WTC11 (cell line): ENCODE measurements around the gene RBM20. TPM values are rescaled to one million over a fixed set of nuclear protein-coding genes. Genes with fewer than 3 reads are reported as not detected.

Source experiments
- ATAC-seq: fragments of 200-7000 bp; cut with Tn5 transposase; 2 replicates; pipeline ENCODE4 v1.10.0; 2021; ENCODE audit warnings: mild to moderate bottlenecking, moderate library complexity
- CTCF ChIA-PET: fragments of 300-600 bp; sonication (Branson Sonifier 250); formaldehyde crosslinking; loops from one replicate; lab custom pipeline; 2021; ENCODE audit warnings: antibody characterized with exemption; lab: Charles Lee
- POLR2A ChIA-PET: fragments of 350-600 bp; sonication (Branson Sonifier 250); formaldehyde crosslinking; loops from one replicate; lab custom pipeline; 2021; ENCODE audit warnings: antibody characterized with exemption; lab: Charles Lee
- DNase-seq: peaks from one replicate; pipeline ENCODE4 v3.0.0; 2021; ENCODE audit warnings: low spot score
- H3K27ac Mint-ChIP-seq: 2 replicates; pipeline ENCODE4 v1.8.0; 2021; ENCODE audit warnings: mixed read lengths
- H3K27me3 Mint-ChIP-seq: 2 replicates; pipeline ENCODE4 v1.8.0; 2021; ENCODE audit warnings: low read depth, mild to moderate bottlenecking, moderate library complexity, mixed read lengths
- H3K36me3 Mint-ChIP-seq: 2 replicates; pipeline ENCODE4 v1.8.0; 2021; ENCODE audit warnings: mixed read lengths
- H3K4me1 Mint-ChIP-seq: 2 replicates; pipeline ENCODE4 v1.8.0; 2022; ENCODE audit warnings: mixed read lengths
- H3K4me3 Mint-ChIP-seq: 2 replicates; pipeline ENCODE4 v1.8.0; 2021; ENCODE audit warnings: mild to moderate bottlenecking, moderate library complexity, mixed read lengths
- H3K9me3 Mint-ChIP-seq: 2 replicates; pipeline ENCODE4 v1.8.0; 2021; ENCODE audit warnings: mixed read lengths
- CBFB ChIP-seq: sonication (generic); formaldehyde crosslinking; IDR thresholded peaks from 2 replicates; pipeline ENCODE4 v1.8.1; 2022; ENCODE audit warnings: mild to moderate bottlenecking, low read depth, missing genetic modification reagents
- EMX1 ChIP-seq: fragments of 250-450 bp; sonication (Bioruptor Pico); IDR thresholded peaks from 2 replicates; pipeline ENCODE4 v1.8.0; 2021; ENCODE audit warnings: mild to moderate bottlenecking
- ESRRA ChIP-seq: sonication (generic); formaldehyde crosslinking; IDR thresholded peaks from 2 replicates; pipeline ENCODE4 v1.8.1; 2022; ENCODE audit warnings: mild to moderate bottlenecking, missing genetic modification reagents, borderline replicate concordance
- IRF2 ChIP-seq: sonication (generic); formaldehyde crosslinking; IDR thresholded peaks from 2 replicates; pipeline ENCODE4 v1.8.0; 2022; ENCODE audit warnings: low read depth, missing genetic modification reagents, borderline replicate concordance
- PRRX2 ChIP-seq: fragments of 250-450 bp; sonication (Bioruptor Pico); IDR thresholded peaks from 2 replicates; pipeline ENCODE4 v1.8.0; 2021; ENCODE audit warnings: mild to moderate bottlenecking
- TEAD1 ChIP-seq: sonication (generic); formaldehyde crosslinking; IDR thresholded peaks from 2 replicates; pipeline ENCODE4 v1.8.0; 2022; ENCODE audit warnings: mild to moderate bottlenecking, missing genetic modification reagents
- TP53 ChIP-seq: sonication (generic); formaldehyde crosslinking; IDR thresholded peaks from 2 replicates; pipeline ENCODE4 v1.8.1; 2023; ENCODE audit warnings: mild to moderate bottlenecking, missing genetic modification reagents
- ZNF423 ChIP-seq: fragments of 250-450 bp; sonication (Bioruptor Pico); IDR thresholded peaks from 2 replicates; pipeline ENCODE4 v2.1.2; 2022; ENCODE audit warnings: mild to moderate bottlenecking, moderate library complexity
- total RNA-seq: library from RNA; stranded (reverse); gene quantifications from 3 replicates; pipeline ENCODE4 v1.2.3, GENCODE V29; 2021
- TF ChIP-seq, protein P1 (sequence below): fragments of 250-450 bp; sonication (Bioruptor Pico); IDR thresholded peaks from 2 replicates; pipeline ENCODE4 v1.9.0; 2021; ENCODE audit warnings: mild to moderate bottlenecking
- TF ChIP-seq, protein P2 (sequence below): sonication (generic); formaldehyde crosslinking; IDR thresholded peaks from 2 replicates; pipeline ENCODE4 v1.8.0; 2022; ENCODE audit warnings: missing genetic modification reagents
- TF ChIP-seq, protein P3 (sequence below): sonication (generic); formaldehyde crosslinking; IDR thresholded peaks from 2 replicates; pipeline ENCODE4 v1.8.0; 2023; ENCODE audit warnings: missing genetic modification reagents, mild to moderate bottlenecking, borderline replicate concordance
- TF ChIP-seq, protein P4 (sequence below): sonication (generic); formaldehyde crosslinking; IDR thresholded peaks from 2 replicates; pipeline ENCODE4 v1.8.1; 2022; ENCODE audit warnings: mild to moderate bottlenecking, missing genetic modification reagents, moderate library complexity, borderline replicate concordance

RBM20 gene
- total RNA-seq, 1 experiment from 2014 or later: 0.52 TPM

DNA sequence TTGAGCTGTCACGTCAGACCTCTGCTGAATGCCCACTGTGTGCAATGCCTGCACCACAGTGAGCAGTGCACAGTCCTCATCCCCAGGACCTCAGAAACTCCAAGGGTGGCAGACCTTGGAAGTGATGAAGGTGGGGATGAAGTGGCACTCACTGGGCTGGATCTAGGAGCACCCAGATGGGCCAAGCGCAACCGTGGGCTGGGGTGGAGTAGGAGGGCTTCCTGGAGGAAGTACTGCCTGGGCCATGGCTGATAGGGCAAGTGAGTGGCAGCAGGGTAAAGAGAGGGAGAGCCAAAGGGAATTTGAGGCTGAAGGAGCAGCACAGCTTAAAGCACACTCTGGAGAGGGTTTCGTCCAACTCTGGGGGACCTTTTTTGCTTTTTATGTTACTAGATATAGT is 52.3 kb downstream of the RBM20 start:
- Mint-ChIP-seq H3K9me3 (peaks cover 13% of the 10 kb centered on the region), H3K36me3 (peaks cover 13% of the 10 kb centered on the region), H3K4me1 (peaks cover 17% of the 10 kb centered on the region), H3K27me3 (no peaks in the 10 kb centered on the region; the same call in 1 of the 2 replicates), H3K4me3 (no peak overlapping the region), H3K27ac (no peak overlapping the region)
- POLR2A ChIA-PET: interaction anchor here (0.6 kb wide), 1 partner anchor 261 kb away, joined by 3 read pairs; no protein-coding TSS in a partner anchor
- no peak for ATAC-seq
- no peak for DNase-seq
- CTCF ChIA-PET: no interaction called here
- no peak for TF ChIP-seq ESRRA (CRISPR knock-in tag)
- TF ChIP-seq, protein P1, sequence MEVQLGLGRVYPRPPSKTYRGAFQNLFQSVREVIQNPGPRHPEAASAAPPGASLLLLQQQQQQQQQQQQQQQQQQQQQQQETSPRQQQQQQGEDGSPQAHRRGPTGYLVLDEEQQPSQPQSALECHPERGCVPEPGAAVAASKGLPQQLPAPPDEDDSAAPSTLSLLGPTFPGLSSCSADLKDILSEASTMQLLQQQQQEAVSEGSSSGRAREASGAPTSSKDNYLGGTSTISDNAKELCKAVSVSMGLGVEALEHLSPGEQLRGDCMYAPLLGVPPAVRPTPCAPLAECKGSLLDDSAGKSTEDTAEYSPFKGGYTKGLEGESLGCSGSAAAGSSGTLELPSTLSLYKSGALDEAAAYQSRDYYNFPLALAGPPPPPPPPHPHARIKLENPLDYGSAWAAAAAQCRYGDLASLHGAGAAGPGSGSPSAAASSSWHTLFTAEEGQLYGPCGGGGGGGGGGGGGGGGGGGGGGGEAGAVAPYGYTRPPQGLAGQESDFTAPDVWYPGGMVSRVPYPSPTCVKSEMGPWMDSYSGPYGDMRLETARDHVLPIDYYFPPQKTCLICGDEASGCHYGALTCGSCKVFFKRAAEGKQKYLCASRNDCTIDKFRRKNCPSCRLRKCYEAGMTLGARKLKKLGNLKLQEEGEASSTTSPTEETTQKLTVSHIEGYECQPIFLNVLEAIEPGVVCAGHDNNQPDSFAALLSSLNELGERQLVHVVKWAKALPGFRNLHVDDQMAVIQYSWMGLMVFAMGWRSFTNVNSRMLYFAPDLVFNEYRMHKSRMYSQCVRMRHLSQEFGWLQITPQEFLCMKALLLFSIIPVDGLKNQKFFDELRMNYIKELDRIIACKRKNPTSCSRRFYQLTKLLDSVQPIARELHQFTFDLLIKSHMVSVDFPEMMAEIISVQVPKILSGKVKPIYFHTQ (CRISPR knock-in tag): no peak
- TF ChIP-seq IRF2 (CRISPR knock-in tag): no peak

DNA sequence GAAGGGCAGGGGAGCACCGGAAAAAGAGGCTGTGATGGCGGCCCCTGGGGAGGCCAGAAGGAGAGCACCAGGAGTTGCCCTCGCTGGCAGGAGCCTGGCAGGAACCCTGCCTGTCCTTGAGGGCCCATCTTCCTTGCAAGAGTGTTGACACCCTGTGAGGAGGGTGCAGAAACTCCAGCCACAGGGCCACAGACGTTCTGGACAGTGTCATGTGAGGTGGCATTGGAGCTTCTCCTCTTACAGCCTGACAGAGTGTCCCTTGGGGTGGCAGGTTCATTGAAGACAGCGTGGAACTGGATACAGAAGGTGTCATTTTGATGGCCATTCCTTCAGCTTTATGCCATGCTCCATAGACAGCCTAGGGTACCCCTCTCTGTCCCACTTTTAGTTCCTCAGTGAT is 54.2 kb downstream of the RBM20 start:
- ChIA-PET CTCF (no interaction called here), POLR2A (no interaction called here)
- H3K4me1 Mint-ChIP-seq: peaks cover 16% of the 10 kb centered on the region
- ATAC-seq (no peak), DNase-seq (no peak)
- no peak overlapping the region for H3K4me3 Mint-ChIP-seq
- H3K36me3 Mint-ChIP-seq: no peaks in the 10 kb centered on the region
- H3K27me3 Mint-ChIP-seq: no peaks in the 10 kb centered on the region
- TF ChIP-seq CBFB (CRISPR knock-in tag) (no peak), ZNF423 (no peak)
- no peaks in the 10 kb centered on the region for H3K9me3 Mint-ChIP-seq
- H3K27ac Mint-ChIP-seq: no peak overlapping the region

DNA sequence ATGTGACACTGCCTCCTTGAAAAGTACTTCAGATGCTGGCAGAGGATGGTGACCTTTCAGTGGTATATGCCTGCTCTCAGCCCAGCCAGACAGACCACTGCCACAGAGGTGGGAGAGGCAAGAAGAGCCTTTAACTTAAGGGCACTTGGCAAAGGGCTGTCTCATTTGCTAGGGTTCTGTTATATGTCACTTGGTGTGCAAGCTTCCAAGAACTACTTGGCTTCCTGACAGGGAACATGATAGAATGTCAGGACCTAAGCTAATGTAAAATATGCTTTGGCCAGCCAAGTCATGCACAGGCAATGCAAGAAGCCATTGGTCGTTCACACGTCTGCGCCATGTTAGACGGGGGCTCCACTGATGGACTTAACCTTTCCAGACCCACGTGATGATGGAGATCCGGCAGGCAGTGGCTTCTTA is 54.7 kb downstream of the RBM20 start:
- ATAC-seq (no peak), DNase-seq (no peak)
- H3K4me3 Mint-ChIP-seq: no peak overlapping the region
- no peaks in the 10 kb centered on the region for H3K36me3 Mint-ChIP-seq
- no peaks in the 10 kb centered on the region for H3K27me3 Mint-ChIP-seq
- ChIA-PET CTCF (no interaction called here), POLR2A (no interaction called here)
- H3K4me1 Mint-ChIP-seq: peaks cover 15% of the 10 kb centered on the region
- TF ChIP-seq EMX1 (CRISPR knock-in tag): no peak
- no peak for TF ChIP-seq PRRX2 (CRISPR knock-in tag)
- TF ChIP-seq, protein P2, sequence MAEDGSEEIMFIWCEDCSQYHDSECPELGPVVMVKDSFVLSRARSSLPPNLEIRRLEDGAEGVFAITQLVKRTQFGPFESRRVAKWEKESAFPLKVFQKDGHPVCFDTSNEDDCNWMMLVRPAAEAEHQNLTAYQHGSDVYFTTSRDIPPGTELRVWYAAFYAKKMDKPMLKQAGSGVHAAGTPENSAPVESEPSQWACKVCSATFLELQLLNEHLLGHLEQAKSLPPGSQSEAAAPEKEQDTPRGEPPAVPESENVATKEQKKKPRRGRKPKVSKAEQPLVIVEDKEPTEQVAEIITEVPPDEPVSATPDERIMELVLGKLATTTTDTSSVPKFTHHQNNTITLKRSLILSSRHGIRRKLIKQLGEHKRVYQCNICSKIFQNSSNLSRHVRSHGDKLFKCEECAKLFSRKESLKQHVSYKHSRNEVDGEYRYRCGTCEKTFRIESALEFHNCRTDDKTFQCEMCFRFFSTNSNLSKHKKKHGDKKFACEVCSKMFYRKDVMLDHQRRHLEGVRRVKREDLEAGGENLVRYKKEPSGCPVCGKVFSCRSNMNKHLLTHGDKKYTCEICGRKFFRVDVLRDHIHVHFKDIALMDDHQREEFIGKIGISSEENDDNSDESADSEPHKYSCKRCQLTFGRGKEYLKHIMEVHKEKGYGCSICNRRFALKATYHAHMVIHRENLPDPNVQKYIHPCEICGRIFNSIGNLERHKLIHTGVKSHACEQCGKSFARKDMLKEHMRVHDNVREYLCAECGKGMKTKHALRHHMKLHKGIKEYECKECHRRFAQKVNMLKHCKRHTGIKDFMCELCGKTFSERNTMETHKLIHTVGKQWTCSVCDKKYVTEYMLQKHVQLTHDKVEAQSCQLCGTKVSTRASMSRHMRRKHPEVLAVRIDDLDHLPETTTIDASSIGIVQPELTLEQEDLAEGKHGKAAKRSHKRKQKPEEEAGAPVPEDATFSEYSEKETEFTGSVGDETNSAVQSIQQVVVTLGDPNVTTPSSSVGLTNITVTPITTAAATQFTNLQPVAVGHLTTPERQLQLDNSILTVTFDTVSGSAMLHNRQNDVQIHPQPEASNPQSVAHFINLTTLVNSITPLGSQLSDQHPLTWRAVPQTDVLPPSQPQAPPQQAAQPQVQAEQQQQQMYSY (CRISPR knock-in tag): no peak
- TF ChIP-seq TP53: no peak
- TF ChIP-seq, protein P3, sequence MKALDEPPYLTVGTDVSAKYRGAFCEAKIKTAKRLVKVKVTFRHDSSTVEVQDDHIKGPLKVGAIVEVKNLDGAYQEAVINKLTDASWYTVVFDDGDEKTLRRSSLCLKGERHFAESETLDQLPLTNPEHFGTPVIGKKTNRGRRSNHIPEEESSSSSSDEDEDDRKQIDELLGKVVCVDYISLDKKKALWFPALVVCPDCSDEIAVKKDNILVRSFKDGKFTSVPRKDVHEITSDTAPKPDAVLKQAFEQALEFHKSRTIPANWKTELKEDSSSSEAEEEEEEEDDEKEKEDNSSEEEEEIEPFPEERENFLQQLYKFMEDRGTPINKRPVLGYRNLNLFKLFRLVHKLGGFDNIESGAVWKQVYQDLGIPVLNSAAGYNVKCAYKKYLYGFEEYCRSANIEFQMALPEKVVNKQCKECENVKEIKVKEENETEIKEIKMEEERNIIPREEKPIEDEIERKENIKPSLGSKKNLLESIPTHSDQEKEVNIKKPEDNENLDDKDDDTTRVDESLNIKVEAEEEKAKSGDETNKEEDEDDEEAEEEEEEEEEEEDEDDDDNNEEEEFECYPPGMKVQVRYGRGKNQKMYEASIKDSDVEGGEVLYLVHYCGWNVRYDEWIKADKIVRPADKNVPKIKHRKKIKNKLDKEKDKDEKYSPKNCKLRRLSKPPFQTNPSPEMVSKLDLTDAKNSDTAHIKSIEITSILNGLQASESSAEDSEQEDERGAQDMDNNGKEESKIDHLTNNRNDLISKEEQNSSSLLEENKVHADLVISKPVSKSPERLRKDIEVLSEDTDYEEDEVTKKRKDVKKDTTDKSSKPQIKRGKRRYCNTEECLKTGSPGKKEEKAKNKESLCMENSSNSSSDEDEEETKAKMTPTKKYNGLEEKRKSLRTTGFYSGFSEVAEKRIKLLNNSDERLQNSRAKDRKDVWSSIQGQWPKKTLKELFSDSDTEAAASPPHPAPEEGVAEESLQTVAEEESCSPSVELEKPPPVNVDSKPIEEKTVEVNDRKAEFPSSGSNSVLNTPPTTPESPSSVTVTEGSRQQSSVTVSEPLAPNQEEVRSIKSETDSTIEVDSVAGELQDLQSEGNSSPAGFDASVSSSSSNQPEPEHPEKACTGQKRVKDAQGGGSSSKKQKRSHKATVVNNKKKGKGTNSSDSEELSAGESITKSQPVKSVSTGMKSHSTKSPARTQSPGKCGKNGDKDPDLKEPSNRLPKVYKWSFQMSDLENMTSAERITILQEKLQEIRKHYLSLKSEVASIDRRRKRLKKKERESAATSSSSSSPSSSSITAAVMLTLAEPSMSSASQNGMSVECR (CRISPR knock-in tag): no peak
- TF ChIP-seq TEAD1 (CRISPR knock-in tag): no peak
- TF ChIP-seq, protein P4, sequence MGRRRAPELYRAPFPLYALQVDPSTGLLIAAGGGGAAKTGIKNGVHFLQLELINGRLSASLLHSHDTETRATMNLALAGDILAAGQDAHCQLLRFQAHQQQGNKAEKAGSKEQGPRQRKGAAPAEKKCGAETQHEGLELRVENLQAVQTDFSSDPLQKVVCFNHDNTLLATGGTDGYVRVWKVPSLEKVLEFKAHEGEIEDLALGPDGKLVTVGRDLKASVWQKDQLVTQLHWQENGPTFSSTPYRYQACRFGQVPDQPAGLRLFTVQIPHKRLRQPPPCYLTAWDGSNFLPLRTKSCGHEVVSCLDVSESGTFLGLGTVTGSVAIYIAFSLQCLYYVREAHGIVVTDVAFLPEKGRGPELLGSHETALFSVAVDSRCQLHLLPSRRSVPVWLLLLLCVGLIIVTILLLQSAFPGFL (CRISPR knock-in tag): no peak
- H3K27ac Mint-ChIP-seq: no peak overlapping the region
- no peaks in the 10 kb centered on the region for H3K9me3 Mint-ChIP-seq
